ENCODE measurements around the gene HDGFL2.
A peak's percentile ranks its signal among the peaks of the same experiment; 100 is the strongest.

Gene HDGFL2

DNA sequence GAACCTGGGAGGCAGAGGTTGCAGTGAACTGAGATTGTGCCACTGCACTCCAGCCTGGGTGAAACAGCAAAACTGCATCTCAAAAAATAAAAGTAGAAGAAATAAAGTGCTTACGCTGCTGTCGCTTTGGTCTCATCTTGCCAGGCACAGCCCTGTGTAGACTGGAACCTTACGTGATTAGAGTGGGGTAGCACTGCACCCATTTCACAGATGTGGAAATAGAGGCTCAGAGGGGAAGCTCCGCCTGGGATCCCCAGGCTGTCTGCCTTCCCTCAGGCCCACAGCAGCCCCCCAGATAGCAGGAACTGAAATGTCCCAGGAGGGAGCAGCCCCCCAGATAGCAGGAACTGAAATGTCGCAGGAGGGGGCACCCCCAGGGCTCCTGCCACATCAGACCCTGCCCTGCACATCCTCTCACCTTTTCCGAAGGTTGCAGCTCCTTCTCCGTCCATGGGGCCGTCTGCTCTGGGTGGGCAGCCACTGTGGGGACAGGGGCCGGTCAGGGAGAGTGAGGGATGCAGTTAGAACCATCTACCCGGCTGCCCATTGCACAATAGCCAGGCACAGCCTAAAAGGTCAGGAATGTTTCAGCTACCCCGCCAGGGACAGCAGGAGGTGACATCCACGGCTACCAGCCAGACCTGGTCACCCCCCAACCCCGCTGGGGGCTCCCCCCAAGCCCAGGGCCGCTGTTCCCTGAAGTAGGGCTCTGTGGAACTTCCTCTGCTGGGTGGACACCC, 44.3 kb downstream of the HDGFL2 start:
- H3K9me3 ChIP-seq (ENCODE audit: control insufficient read depth, insufficient read depth, low read depth, low read length) = no peaks in the 10 kb centered on the region
- H3K4me3 ChIP-seq (ENCODE audit: low read depth, low read length) = no peak overlapping the region
- H3K4me1 ChIP-seq (ENCODE audit: control insufficient read depth, insufficient read depth, low read length) = no peaks in the 10 kb centered on the region
- no peaks in the 10 kb centered on the region for H3K36me3 ChIP-seq (ENCODE audit: control insufficient read depth in 2 of 2, insufficient read depth in 1 of 2, low read length in 2 of 2)
- CTCF ChIA-PET = interaction anchor here (0.6 to 2.5 kb wide), 3 partner anchors 8 to 356 kb away, joined by 3 to 9 read pairs (median 4); no protein-coding TSS in a partner anchor
- H3K27ac ChIP-seq (ENCODE audit: extremely low read depth, low read depth, low read length) = no peak overlapping the region
- TF ChIP-seq ZNF580 (tag by site-specific recombination; IDR thresholded peaks at IDR 0.05) (0 out of 2 replicates have a peak, but pooled peaks have one; percentile 21), ZNF473 (tag by site-specific recombination; IDR thresholded peaks at IDR 0.05) (no peak)
- POLR2A ChIA-PET = interaction anchor here (1.1 kb wide), 1 partner anchor 9 kb away, joined by 3 read pairs; no protein-coding TSS in a partner anchor

GRCh38 chr19:4516939-4517300, 44.8 kb downstream of the HDGFL2 start:
- Histone ChIP-seq H3K4me3 (ENCODE audit: low read depth, low read length) (no peak overlapping the region), H3K9me3 (ENCODE audit: control insufficient read depth, insufficient read depth, low read depth, low read length) (no peaks in the 10 kb centered on the region), H3K27ac (ENCODE audit: extremely low read depth, low read depth, low read length) (no peak overlapping the region), H3K4me1 (ENCODE audit: control insufficient read depth, insufficient read depth, low read length) (no peaks in the 10 kb centered on the region), H3K36me3 (ENCODE audit: control insufficient read depth in 2 of 2, insufficient read depth in 1 of 2, low read length in 2 of 2) (no peaks in the 10 kb centered on the region)
- TF ChIP-seq ZNF202 (tag by site-specific recombination; IDR thresholded peaks at IDR 0.05; ENCODE audit: borderline replicate concordance) (no peak), ZNF211 (tag by site-specific recombination; IDR thresholded peaks at IDR 0.05; ENCODE audit: low read depth) (no peak), GLIS1 (tag by site-specific recombination; IDR thresholded peaks at IDR 0.05) (peak; percentile 87), ZIC2 (tag by site-specific recombination; IDR thresholded peaks at IDR 0.05) (peak; percentile 88), PBX3 (CRISPR knock-in tag; IDR thresholded peaks at IDR 0.05) (no peak)
- ChIA-PET POLR2A (no interaction called here), CTCF (interaction anchor here (0.7 to 2.5 kb wide), 2 partner anchors 8 to 10 kb away, joined by 4 to 9 read pairs; no protein-coding TSS in a partner anchor)

DNA sequence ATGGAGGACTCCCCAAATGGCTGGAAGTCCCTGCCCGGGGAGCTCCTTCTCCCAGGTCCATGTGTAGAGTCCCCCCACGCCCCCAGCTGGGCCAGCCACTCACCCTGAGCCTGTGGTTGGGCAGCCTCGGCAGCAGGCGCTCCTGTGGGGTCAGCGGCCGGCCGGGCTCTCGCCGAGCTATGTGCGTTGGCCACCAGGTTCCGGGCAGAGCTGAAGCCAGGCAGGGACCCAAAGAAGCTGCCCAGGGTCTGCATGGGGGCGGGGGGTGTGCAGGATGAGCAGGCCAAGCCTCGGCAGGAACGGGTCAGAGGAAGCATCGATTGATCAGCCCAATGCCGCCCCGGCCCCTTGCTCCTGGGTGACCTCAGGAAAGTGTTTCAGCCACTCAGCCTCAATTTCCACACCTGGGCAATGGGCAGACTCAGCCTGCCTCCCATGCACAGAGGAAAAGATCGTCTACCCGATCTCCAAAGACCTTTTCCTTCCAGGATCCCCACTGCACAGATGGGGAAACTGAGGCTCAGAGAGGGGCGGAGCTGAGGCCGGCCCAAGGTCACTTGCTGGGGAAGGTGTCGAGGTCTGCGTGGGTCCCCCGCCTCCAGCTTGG, 45.5 kb downstream of the HDGFL2 start:
- H3K9me3 ChIP-seq (ENCODE audit: control insufficient read depth, insufficient read depth, low read depth, low read length) = no peaks in the 10 kb centered on the region
- no peak overlapping the region for H3K4me3 ChIP-seq (ENCODE audit: low read depth, low read length)
- no peaks in the 10 kb centered on the region for H3K36me3 ChIP-seq (ENCODE audit: control insufficient read depth in 2 of 2, insufficient read depth in 1 of 2, low read length in 2 of 2)
- no peak for TF ChIP-seq ZBTB49 (tag by site-specific recombination; IDR thresholded peaks at IDR 0.05; ENCODE audit: low read depth)
- TF ChIP-seq ZNF169 (tag by site-specific recombination; IDR thresholded peaks at IDR 0.05) = no peak
- no peak for TF ChIP-seq ZNF600 (tag by site-specific recombination; IDR thresholded peaks at IDR 0.05)
- TF ChIP-seq ZNF658 (tag by site-specific recombination; IDR thresholded peaks at IDR 0.05) = no peak
- TF ChIP-seq ZNF416 (tag by site-specific recombination; IDR thresholded peaks at IDR 0.05) = no peak
- no peak for TF ChIP-seq ZNF37A (tag by site-specific recombination; IDR thresholded peaks at IDR 0.05)
- no peak for TF ChIP-seq HIC1 (tag by site-specific recombination; IDR thresholded peaks at IDR 0.05)
- no peak for TF ChIP-seq ZNF341 (tag by site-specific recombination; IDR thresholded peaks at IDR 0.05; ENCODE audit: low read depth)
- no peak for TF ChIP-seq FEZF1 (tag by site-specific recombination; IDR thresholded peaks at IDR 0.05)
- no peaks in the 10 kb centered on the region for H3K4me1 ChIP-seq (ENCODE audit: control insufficient read depth, insufficient read depth, low read length)
- no peak overlapping the region for H3K27ac ChIP-seq (ENCODE audit: extremely low read depth, low read depth, low read length)
- CTCF ChIA-PET = interaction anchor here (0.7 to 2.5 kb wide), 2 partner anchors 7 to 9 kb away, joined by 4 to 9 read pairs; no protein-coding TSS in a partner anchor
- POLR2A ChIA-PET = no interaction called here

Data from HEK293 (cell line).